Mesothelial cell of epicardium (in vitro differentiated cells): ENCODE measurements around the gene SPAG16. TPM values are rescaled to one million over a fixed set of nuclear protein-coding genes. Genes with fewer than 3 reads are reported as not detected.

Source experiments
- DNase-seq, 2 experiments: peaks; one replicate each; pipeline ENCODE4 v3.0.0; 2021; ENCODE audit warnings: low spot score in 2 of 2; ENCODE audit not compliant: unreplicated experiment in 2 of 2
- H3K27ac Mint-ChIP-seq: 2 replicates; pipeline ENCODE4 v1.8.0; 2021; ENCODE audit warnings: mixed read lengths
- H3K27me3 Mint-ChIP-seq: 2 replicates; pipeline ENCODE4 v1.8.0; 2021; ENCODE audit warnings: low read depth, mixed read lengths
- H3K36me3 Mint-ChIP-seq: 2 replicates; pipeline ENCODE4 v1.8.0; 2021; ENCODE audit warnings: mixed read lengths
- H3K4me1 Mint-ChIP-seq: 2 replicates; pipeline ENCODE4 v1.8.0; 2021; ENCODE audit warnings: mixed read lengths
- H3K4me3 Mint-ChIP-seq: 2 replicates; pipeline ENCODE4 v1.8.0; 2021; ENCODE audit warnings: mild to moderate bottlenecking, moderate library complexity, mixed read lengths
- H3K9me3 Mint-ChIP-seq: 2 replicates; pipeline ENCODE4 v1.8.0; 2021; ENCODE audit warnings: mixed read lengths
- CTCF ChIP-seq: fragments of 200-600 bp; sonication (generic); IDR thresholded peaks from one replicate; pipeline ENCODE4 v1.5.0; 2021; ENCODE audit warnings: antibody characterized with exemption; ENCODE audit not compliant: unreplicated experiment
- total RNA-seq: library from RNA; stranded (reverse); gene quantifications from 3 replicates; pipeline ENCODE4 v1.2.1, GENCODE V29; 2021

SPAG16 gene
- total RNA-seq, 1 donor from 2014 or later, result 35.1 TPM

- DNase-seq, result no peak
- Mint-ChIP-seq H3K27ac (no peak overlapping the region), H3K9me3 (no peaks in the 10 kb centered on the region), H3K27me3 (no peaks in the 10 kb centered on the region), H3K36me3 (no peaks in the 10 kb centered on the region), H3K4me3 (no peak overlapping the region), H3K4me1 (no peaks in the 10 kb centered on the region)
- no peak for TF ChIP-seq CTCF
Measured at GRCh38 chr2:213751446-213751845, 467.2 kb downstream of the SPAG16 start.

- Mint-ChIP-seq H3K9me3 (no peaks in the 10 kb centered on the region), H3K27ac (no peak overlapping the region), H3K4me3 (no peak overlapping the region), H3K27me3 (no peaks in the 10 kb centered on the region), H3K4me1 (peaks cover 1% of the 10 kb centered on the region), H3K36me3 (no peaks in the 10 kb centered on the region)
- no peak for DNase-seq
- TF ChIP-seq CTCF, result no peak
Measured at GRCh38 chr2:213752575-213752974, 468.3 kb downstream of the SPAG16 start.

GRCh38 chr2:213757525-213757924, 473.3 kb downstream of the SPAG16 start:
- Mint-ChIP-seq H3K4me3 (no peak overlapping the region), H3K9me3 (peaks cover 10% of the 10 kb centered on the region), H3K36me3 (no peaks in the 10 kb centered on the region), H3K4me1 (peaks cover 1% of the 10 kb centered on the region), H3K27me3 (no peaks in the 10 kb centered on the region), H3K27ac (no peak overlapping the region)
- no peak for DNase-seq
- TF ChIP-seq CTCF, result no peak

GRCh38 chr2:213763354-213763753, 479.1 kb downstream of the SPAG16 start:
- no peak for DNase-seq
- Mint-ChIP-seq H3K9me3 (peaks cover 8% of the 10 kb centered on the region), H3K27ac (no peak overlapping the region), H3K36me3 (no peaks in the 10 kb centered on the region), H3K4me1 (peaks cover 18% of the 10 kb centered on the region), H3K4me3 (no peak overlapping the region), H3K27me3 (no peaks in the 10 kb centered on the region)
- TF ChIP-seq CTCF, result no peak

GRCh38 chr2:213763963-213764362, 479.7 kb downstream of the SPAG16 start:
- peaks cover 18% of the 10 kb centered on the region for H3K4me1 Mint-ChIP-seq
- H3K4me3 Mint-ChIP-seq, result no peak overlapping the region
- no peaks in the 10 kb centered on the region for H3K36me3 Mint-ChIP-seq
- peaks cover 5% of the 10 kb centered on the region for H3K9me3 Mint-ChIP-seq
- TF ChIP-seq CTCF, result no peak
- H3K27ac Mint-ChIP-seq, result no peak overlapping the region
- no peak for DNase-seq
- H3K27me3 Mint-ChIP-seq, result no peaks in the 10 kb centered on the region

- DNase-seq, result no peak
- H3K27ac Mint-ChIP-seq, result no peak overlapping the region
- H3K36me3 Mint-ChIP-seq, result no peaks in the 10 kb centered on the region
- no peak for TF ChIP-seq CTCF
- H3K4me3 Mint-ChIP-seq, result no peak overlapping the region
- H3K4me1 Mint-ChIP-seq, result peaks cover 18% of the 10 kb centered on the region
- no peaks in the 10 kb centered on the region for H3K27me3 Mint-ChIP-seq
- H3K9me3 Mint-ChIP-seq, result peaks cover 5% of the 10 kb centered on the region
Measured at GRCh38 chr2:213764849-213765248, 480.6 kb downstream of the SPAG16 start.
